H9 (cell line): ENCODE data around the gene ITGA1. TPM values are rescaled to one million over a fixed set of nuclear protein-coding genes. Genes with fewer than 3 reads are reported as not detected.
A peak's percentile ranks its signal among the peaks of the same experiment; 100 is the strongest.

Experiments used
- DNase-seq: peaks from one replicate; pipeline ENCODE4 v3.0.0-alpha.2; 2017
- H2AFZ ChIP-seq: one replicate; pipeline ENCODE4 v1.6.1; 2013; ENCODE audit warnings: mild to moderate bottlenecking, low read length, control low read depth, moderate library complexity
- H2AK5ac ChIP-seq: 2 replicates; pipeline ENCODE4 v1.6.1; 2013; ENCODE audit warnings: low read length, control low read depth, mixed read lengths; ENCODE audit not compliant: insufficient read length
- H2BK120ac ChIP-seq: one replicate; pipeline ENCODE4 v1.6.1; 2013; ENCODE audit warnings: low read depth, mild to moderate bottlenecking, low read length, control low read depth, inconsistent platforms; ENCODE audit not compliant: poor library complexity, severe bottlenecking
- H2BK12ac ChIP-seq: 2 replicates; pipeline ENCODE4 v1.6.1; 2013; ENCODE audit warnings: low read length, control low read depth, mixed read lengths, low read depth; ENCODE audit not compliant: insufficient read length
- H2BK15ac ChIP-seq: 2 replicates; pipeline ENCODE4 v1.6.1; 2013; ENCODE audit warnings: low read depth, low read length, control low read depth
- H2BK20ac ChIP-seq: one replicate; pipeline ENCODE4 v1.6.1; 2013; ENCODE audit warnings: low read depth, mild to moderate bottlenecking, low read length, control low read depth, inconsistent platforms; ENCODE audit not compliant: poor library complexity, severe bottlenecking
- H2BK5ac ChIP-seq: 2 replicates; pipeline ENCODE4 v1.6.1; 2013; ENCODE audit warnings: low read length, control low read depth, mixed read lengths; ENCODE audit not compliant: insufficient read length
- H3K14ac ChIP-seq: 2 replicates; pipeline ENCODE4 v1.6.1; 2013; ENCODE audit warnings: low read length, control low read depth; ENCODE audit not compliant: insufficient read depth
- H3K18ac ChIP-seq: 2 replicates; pipeline ENCODE4 v1.6.1; 2013; ENCODE audit warnings: low read depth, mild to moderate bottlenecking, mixed read lengths, low read length, control low read depth; ENCODE audit not compliant: insufficient read length
- H3K23ac ChIP-seq: 2 replicates; pipeline ENCODE4 v1.6.1; 2013; ENCODE audit warnings: low read length, control low read depth, mixed read lengths, low read depth; ENCODE audit not compliant: insufficient read length
- H3K23me2 ChIP-seq: 2 replicates; pipeline ENCODE4 v1.6.1; 2013; ENCODE audit warnings: low read depth, mild to moderate bottlenecking, mixed read lengths, low read length, control low read depth; ENCODE audit not compliant: insufficient read length, poor library complexity, severe bottlenecking
- H3K27ac ChIP-seq: 2 replicates; pipeline ENCODE4 v1.5.1; 2013; ENCODE audit warnings: low read length, control low read depth, mixed read lengths, low read depth; ENCODE audit not compliant: insufficient read length
- H3K27me3 ChIP-seq: 2 replicates; pipeline ENCODE4 v1.6.1; 2013; ENCODE audit warnings: low read length, control low read depth, inconsistent platforms; ENCODE audit not compliant: insufficient read depth
- H3K4ac ChIP-seq: 2 replicates; pipeline ENCODE4 v1.6.1; 2013; ENCODE audit warnings: low read depth, mild to moderate bottlenecking, control low read depth, inconsistent platforms, low read length, moderate library complexity
- H3K4me1 ChIP-seq: 2 replicates; pipeline ENCODE4 v1.6.1; 2013; ENCODE audit warnings: low read length, control low read depth, inconsistent platforms; ENCODE audit not compliant: insufficient read depth
- H3K4me2 ChIP-seq: 2 replicates; pipeline ENCODE4 v1.6.1; 2013; ENCODE audit warnings: low read length, control low read depth, mixed read lengths; ENCODE audit not compliant: insufficient read length, insufficient read depth
- H3K56ac ChIP-seq: 2 replicates; pipeline ENCODE4 v1.6.1; 2013; ENCODE audit warnings: low read depth, mild to moderate bottlenecking, mixed read lengths, low read length, control low read depth; ENCODE audit not compliant: insufficient read length
- H3K79me1 ChIP-seq: 2 replicates; pipeline ENCODE4 v1.6.1; 2013; ENCODE audit warnings: low read depth, mild to moderate bottlenecking, moderate library complexity, low read length, control low read depth, inconsistent platforms; ENCODE audit not compliant: insufficient read depth, poor library complexity, severe bottlenecking
- H3K79me2 ChIP-seq: 2 replicates; pipeline ENCODE4 v1.6.1; 2013; ENCODE audit warnings: low read length, control low read depth, inconsistent platforms; ENCODE audit not compliant: insufficient read depth
- H3K9ac ChIP-seq: 2 replicates; pipeline ENCODE4 v1.6.1; 2013; ENCODE audit warnings: low read length, control low read depth, mixed read lengths; ENCODE audit not compliant: insufficient read length; ENCODE audit errors: extremely low read depth
- H3K9me3 ChIP-seq: one replicate; pipeline ENCODE4 v1.6.1; 2013; ENCODE audit warnings: low read depth, low read length, inconsistent platforms; ENCODE audit not compliant: control insufficient read depth
- H3T11ph ChIP-seq: one replicate; pipeline ENCODE4 v1.6.1; 2013; ENCODE audit warnings: mild to moderate bottlenecking, low read length, control low read depth, inconsistent platforms
- H4K20me1 ChIP-seq: one replicate; pipeline ENCODE4 v1.6.1; 2013; ENCODE audit not compliant: control insufficient read depth, insufficient read length, insufficient read depth
- H4K5ac ChIP-seq: 2 replicates; pipeline ENCODE4 v1.6.1; 2013; ENCODE audit warnings: low read depth, mild to moderate bottlenecking, mixed read lengths, low read length, control low read depth; ENCODE audit not compliant: insufficient read length
- H4K8ac ChIP-seq: replicated peaks from 2 replicates; pipeline ENCODE4 v1.6.1; 2013; ENCODE audit warnings: low read length, control low read depth, mixed read lengths, low read depth; ENCODE audit not compliant: insufficient read length
- H4K91ac ChIP-seq: 2 replicates; pipeline ENCODE4 v1.6.1; 2013; ENCODE audit warnings: low read depth, mild to moderate bottlenecking, moderate library complexity, mixed read lengths, low read length, control low read depth; ENCODE audit not compliant: insufficient read length
- H3K27ac Mint-ChIP-seq, 3 experiments: 2 replicates in 2 of 3; 3 replicates in 1 of 3; pipeline ENCODE4 v1.8.0; 2020 to 2021; ENCODE audit warnings: mixed read lengths in 3 of 3, mild to moderate bottlenecking in 1 of 3, moderate library complexity in 1 of 3
- H3K27me3 Mint-ChIP-seq: 2 replicates; pipeline ENCODE4 v1.8.0; 2021; ENCODE audit warnings: low read depth, mild to moderate bottlenecking, moderate library complexity, mixed read lengths
- H3K36me3 Mint-ChIP-seq, 3 experiments: 2 replicates in 2 of 3; 3 replicates in 1 of 3; pipeline ENCODE4 v1.8.0; 2020 to 2021; ENCODE audit warnings: low read depth in 3 of 3, mixed read lengths in 3 of 3; ENCODE audit not compliant: insufficient read depth in 1 of 3
- H3K4me1 Mint-ChIP-seq, 2 experiments: 2 replicates each; pipeline ENCODE4 v1.8.0; 2020; ENCODE audit warnings: mixed read lengths in 2 of 2
- H3K4me3 Mint-ChIP-seq, 2 experiments: 2 replicates in 1 of 2; 3 replicates in 1 of 2; pipeline ENCODE4 v1.8.0; 2020 to 2021; ENCODE audit warnings: mild to moderate bottlenecking in 2 of 2, mixed read lengths in 2 of 2, moderate library complexity in 1 of 2
- H3K9me3 Mint-ChIP-seq, 2 experiments: 2 replicates in 1 of 2; 3 replicates in 1 of 2; pipeline ENCODE4 v1.8.0; 2020; ENCODE audit warnings: mild to moderate bottlenecking in 2 of 2, mixed read lengths in 2 of 2, moderate library complexity in 1 of 2
- CTCF ChIP-seq: fragments of 200-600 bp; sonication (generic); conservative IDR thresholded peaks from 3 replicates; pipeline ENCODE4 v1.8.0; 2021; ENCODE audit warnings: antibody characterized with exemption, mild to moderate bottlenecking
- WGBS: extraction: QIAGEN DNeasy Blood & Tissue Kit; methylation state at CpG from one replicate; pipeline ENCODE4 v1.1.7; 2013; ENCODE audit warnings: missing lambda C conversion rate, low lambda C conversion rate, mixed read lengths; ENCODE audit not compliant: insufficient read length; ENCODE audit errors: extremely low coverage; 5-methylcytosine and 5-hydroxymethylcytosine counted together
- total RNA-seq: library from RNA; stranded (reverse); gene quantifications from 2 replicates; pipeline ENCODE4 v1.2.1, GENCODE V29; 2021

Gene ITGA1
- total RNA-seq, 1 experiment from 2014 or later, result 3.9 TPM

DNA sequence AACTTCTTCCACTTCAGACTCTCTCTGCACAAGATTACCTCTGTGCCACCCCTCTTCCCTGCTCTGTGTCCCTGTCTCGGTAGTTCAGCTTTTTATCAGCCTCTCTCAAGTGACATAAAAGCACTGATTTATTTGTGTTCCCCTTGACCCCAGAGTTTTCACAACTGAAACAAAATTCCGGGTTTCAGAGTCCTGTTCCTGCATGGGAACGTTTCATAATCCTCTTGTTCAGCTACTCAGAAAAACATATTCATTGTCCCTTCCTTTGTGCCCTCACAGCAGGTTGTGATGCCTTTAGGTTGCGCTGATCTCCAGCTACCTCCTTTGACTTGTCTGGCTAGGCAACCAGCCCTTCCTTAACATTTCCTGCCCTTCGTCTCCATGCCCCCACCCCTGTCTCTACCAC lies 13.7 kb upstream of the ITGA1 start:
- Histone ChIP-seq H3K23me2 (no peaks in the 10 kb centered on the region), H3K27ac (no peak overlapping the region), H4K5ac (no peak overlapping the region), H2BK15ac (no peak overlapping the region), H2BK5ac (no peak overlapping the region), H2AFZ (no peak overlapping the region), H3T11ph (no peak overlapping the region), H3K79me2 (no peaks in the 10 kb centered on the region), H3K18ac (no peak overlapping the region), H2BK20ac (no peak overlapping the region), H3K27me3 (no peaks in the 10 kb centered on the region), H3K9me3 (no peaks in the 10 kb centered on the region), H2BK12ac (no peak overlapping the region), H3K23ac (no peak overlapping the region), H3K4me2 (no peak overlapping the region), H3K14ac (no peak overlapping the region), H3K56ac (no peak overlapping the region), H2BK120ac (no peak overlapping the region), H4K91ac (no peak overlapping the region), H3K79me1 (no peaks in the 10 kb centered on the region), H3K9ac (no peak overlapping the region), H3K4ac (no peak overlapping the region), H4K8ac (no peak overlapping the region), H2AK5ac (no peak overlapping the region), H4K20me1 (no peaks in the 10 kb centered on the region), H3K4me1 (no peaks in the 10 kb centered on the region)
- Mint-ChIP-seq H3K27me3 (no peaks in the 10 kb centered on the region), H3K4me3 (no peak overlapping the region), H3K4me1 (peaks cover 20 to 21% of the 10 kb centered on the region in 2 experiments), H3K27ac (peak overlapping the region in 2 of 3 experiments; percentile 14 to 86; a peak in 3 of 7 replicates), H3K9me3 (no peaks in the 10 kb centered on the region; a peak in 1 of 5 replicates), H3K36me3 (no peaks in the 10 kb centered on the region)
- no CpG with 5 or more reads among the region's 5 CpGs for WGBS
- TF ChIP-seq CTCF, result no peak
- DNase-seq, result no peak
